ENCODE results near the gene COBL.

COBL gene

GRCh38 chr7:51053160-51053925 is 263.3 kb downstream of the COBL start:
- TF ChIP-seq, protein P1, sequence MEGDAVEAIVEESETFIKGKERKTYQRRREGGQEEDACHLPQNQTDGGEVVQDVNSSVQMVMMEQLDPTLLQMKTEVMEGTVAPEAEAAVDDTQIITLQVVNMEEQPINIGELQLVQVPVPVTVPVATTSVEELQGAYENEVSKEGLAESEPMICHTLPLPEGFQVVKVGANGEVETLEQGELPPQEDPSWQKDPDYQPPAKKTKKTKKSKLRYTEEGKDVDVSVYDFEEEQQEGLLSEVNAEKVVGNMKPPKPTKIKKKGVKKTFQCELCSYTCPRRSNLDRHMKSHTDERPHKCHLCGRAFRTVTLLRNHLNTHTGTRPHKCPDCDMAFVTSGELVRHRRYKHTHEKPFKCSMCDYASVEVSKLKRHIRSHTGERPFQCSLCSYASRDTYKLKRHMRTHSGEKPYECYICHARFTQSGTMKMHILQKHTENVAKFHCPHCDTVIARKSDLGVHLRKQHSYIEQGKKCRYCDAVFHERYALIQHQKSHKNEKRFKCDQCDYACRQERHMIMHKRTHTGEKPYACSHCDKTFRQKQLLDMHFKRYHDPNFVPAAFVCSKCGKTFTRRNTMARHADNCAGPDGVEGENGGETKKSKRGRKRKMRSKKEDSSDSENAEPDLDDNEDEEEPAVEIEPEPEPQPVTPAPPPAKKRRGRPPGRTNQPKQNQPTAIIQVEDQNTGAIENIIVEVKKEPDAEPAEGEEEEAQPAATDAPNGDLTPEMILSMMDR (IDR thresholded peaks at IDR 0.05): no peak

GRCh38 chr7:51046482-51046881 is 270.1 kb downstream of the COBL start:
- TF ChIP-seq, protein P1 (IDR thresholded peaks at IDR 0.05): no peak

DNA sequence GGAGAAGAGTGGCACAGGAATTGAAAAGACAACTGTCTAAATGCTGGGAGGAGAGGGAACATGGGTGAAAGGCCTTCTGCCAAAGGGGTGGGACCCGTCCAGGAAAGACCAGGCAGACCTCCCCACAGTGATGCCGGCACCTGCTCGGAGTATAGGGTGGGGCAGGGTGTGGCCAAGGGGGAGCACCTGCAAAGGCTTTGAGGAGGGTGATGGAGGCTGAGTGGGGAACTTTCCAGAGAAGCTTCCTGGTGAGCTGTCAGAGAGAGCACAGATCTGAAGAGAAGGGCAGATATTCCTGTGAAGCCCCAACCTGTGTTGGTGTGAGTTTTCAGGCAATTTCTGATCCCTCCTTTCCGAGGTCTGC is 270.5 kb downstream of the COBL start:
- TF ChIP-seq, protein P1 (IDR thresholded peaks at IDR 0.05): no peak

- TF ChIP-seq, protein P1 (IDR thresholded peaks at IDR 0.05): no peak
These were observed 271.1 kb downstream of the COBL start for GRCh38 chr7:51045319-51046102.

GRCh38 chr7:51043461-51043860 is 273.1 kb downstream of the COBL start:
- TF ChIP-seq, protein P1 (IDR thresholded peaks at IDR 0.05): no peak

DNA sequence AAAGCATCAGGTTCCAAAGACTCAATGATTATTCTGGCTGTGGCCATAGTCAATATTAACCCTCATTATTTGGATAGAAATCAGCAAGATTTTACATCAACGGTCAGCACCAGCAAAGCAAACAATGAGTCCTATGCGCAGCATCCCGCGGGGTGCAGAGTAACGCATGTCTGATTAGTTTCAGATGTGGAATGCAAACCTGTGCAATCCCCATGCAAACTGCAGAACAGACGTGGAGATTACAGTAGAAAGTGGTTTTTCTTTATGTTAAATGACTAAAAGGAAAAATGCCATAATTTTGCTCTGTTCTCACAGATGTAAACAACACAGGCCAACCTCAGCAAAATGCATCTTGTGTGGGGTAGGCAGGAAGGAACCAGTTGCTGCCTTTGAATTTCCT is 275.8 kb downstream of the COBL start:
- TF ChIP-seq, protein P1 (IDR thresholded peaks at IDR 0.05): no peak

DNA sequence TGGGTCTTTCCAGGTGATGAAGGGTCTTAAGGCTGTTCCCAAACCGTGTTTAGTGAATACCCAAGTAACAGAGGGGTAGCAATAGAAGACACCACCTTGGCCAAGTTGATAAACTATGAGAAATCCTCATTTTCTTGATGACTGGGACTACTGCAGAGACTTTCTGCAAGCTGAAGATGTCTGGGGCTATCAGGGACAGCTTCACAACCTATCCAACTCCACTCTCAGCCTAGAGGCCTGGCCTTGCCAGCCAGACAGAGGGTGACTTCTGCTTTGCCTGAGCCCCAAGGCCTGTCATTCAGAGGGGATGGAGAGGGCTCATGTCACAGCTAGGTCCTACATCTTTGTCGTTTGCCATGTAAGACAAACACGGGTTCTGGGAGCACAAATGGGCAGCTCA is 278.0 kb downstream of the COBL start:
- TF ChIP-seq, protein P1 (IDR thresholded peaks at IDR 0.05): no peak

Data from LNCAP (cell line).